Astrocyte of the spinal cord (primary cell): ENCODE results near the gene GRM3.

Experiments used
- DNase-seq: peaks from one replicate; pipeline ENCODE4 v3.0.0; 2011; ENCODE audit warnings: low read depth, low spot score
- H3K4me3 ChIP-seq: 2 replicates; pipeline ENCODE4 v1.5.1; 2011; ENCODE audit warnings: low read depth, mild to moderate bottlenecking, low read length, moderate library complexity
- in situ Hi-C: cut with HindIII; loops from 2 replicates; pipeline ENCODE4 v1.10.0; 2017; ENCODE audit warnings: low sequenced_read_pairs
- TF ChIP-seq, protein P1 (sequence below): IDR thresholded peaks from 2 replicates; pipeline ENCODE4 v1.5.1; 2012; ENCODE audit warnings: low read depth, mild to moderate bottlenecking, low read length, inconsistent platforms

The GRM3 gene

GRCh38 chr7:86776136-86776535 lies 132.4 kb downstream of the GRM3 start:
- TF ChIP-seq, protein P1, sequence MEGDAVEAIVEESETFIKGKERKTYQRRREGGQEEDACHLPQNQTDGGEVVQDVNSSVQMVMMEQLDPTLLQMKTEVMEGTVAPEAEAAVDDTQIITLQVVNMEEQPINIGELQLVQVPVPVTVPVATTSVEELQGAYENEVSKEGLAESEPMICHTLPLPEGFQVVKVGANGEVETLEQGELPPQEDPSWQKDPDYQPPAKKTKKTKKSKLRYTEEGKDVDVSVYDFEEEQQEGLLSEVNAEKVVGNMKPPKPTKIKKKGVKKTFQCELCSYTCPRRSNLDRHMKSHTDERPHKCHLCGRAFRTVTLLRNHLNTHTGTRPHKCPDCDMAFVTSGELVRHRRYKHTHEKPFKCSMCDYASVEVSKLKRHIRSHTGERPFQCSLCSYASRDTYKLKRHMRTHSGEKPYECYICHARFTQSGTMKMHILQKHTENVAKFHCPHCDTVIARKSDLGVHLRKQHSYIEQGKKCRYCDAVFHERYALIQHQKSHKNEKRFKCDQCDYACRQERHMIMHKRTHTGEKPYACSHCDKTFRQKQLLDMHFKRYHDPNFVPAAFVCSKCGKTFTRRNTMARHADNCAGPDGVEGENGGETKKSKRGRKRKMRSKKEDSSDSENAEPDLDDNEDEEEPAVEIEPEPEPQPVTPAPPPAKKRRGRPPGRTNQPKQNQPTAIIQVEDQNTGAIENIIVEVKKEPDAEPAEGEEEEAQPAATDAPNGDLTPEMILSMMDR: no peak
- in situ Hi-C loops: no loop called here

GRCh38 chr7:86778271-86778670 lies 134.6 kb downstream of the GRM3 start:
- TF ChIP-seq, protein P1: no peak

More at GRCh38 chr7:86776136-86776535, 132.4 kb downstream of the GRM3 start:
- H3K4me3 ChIP-seq: no peak overlapping the region
- DNase-seq: no peak

GRCh38 chr7:86784765-86785164 lies 141.1 kb downstream of the GRM3 start:
- no peak for DNase-seq
- in situ Hi-C loops: no loop called here
- TF ChIP-seq, protein P1: no peak
- no peak overlapping the region for H3K4me3 ChIP-seq

More at GRCh38 chr7:86778271-86778670, 134.6 kb downstream of the GRM3 start:
- no peak for DNase-seq
- no peak overlapping the region for H3K4me3 ChIP-seq
- in situ Hi-C loops: no loop called here

DNA sequence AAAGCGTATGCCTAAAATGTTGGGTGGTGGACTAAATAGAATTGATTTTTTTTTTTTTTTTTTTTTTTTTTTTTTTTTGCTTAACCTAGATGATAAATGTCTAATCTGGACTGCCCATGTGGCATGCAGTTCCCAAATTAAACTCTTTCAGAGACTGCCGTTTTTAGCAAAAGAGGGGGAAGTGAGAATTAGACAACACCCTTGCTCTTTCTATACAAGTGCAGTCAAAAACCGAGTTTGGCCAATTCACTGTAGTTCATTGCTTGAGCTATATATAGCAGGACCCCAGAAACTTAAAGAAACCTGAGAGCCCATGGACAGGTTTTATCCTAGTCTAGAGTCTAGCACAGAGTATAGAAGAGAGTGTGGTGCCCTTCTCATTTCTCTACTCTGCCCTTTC lies 141.9 kb downstream of the GRM3 start:
- no peak overlapping the region for H3K4me3 ChIP-seq
- no peak for DNase-seq
- TF ChIP-seq, protein P1: no peak
- in situ Hi-C loops: no loop called here

- TF ChIP-seq, protein P1: no peak
- in situ Hi-C loops: no loop called here
Observed at GRCh38 chr7:86786376-86786775, 142.7 kb downstream of the GRM3 start.

GRCh38 chr7:86788948-86789347 lies 145.2 kb downstream of the GRM3 start:
- in situ Hi-C loops: no loop called here

More at GRCh38 chr7:86786376-86786775, 142.7 kb downstream of the GRM3 start:
- DNase-seq: no peak
- no peak overlapping the region for H3K4me3 ChIP-seq

More at GRCh38 chr7:86788948-86789347, 145.2 kb downstream of the GRM3 start:
- TF ChIP-seq, protein P1: no peak
- no peak overlapping the region for H3K4me3 ChIP-seq
- DNase-seq: no peak
